ENCODE results near the gene MDK. TPM values are rescaled to one million over a fixed set of nuclear protein-coding genes. Genes with fewer than 3 reads are reported as not detected.

MDK gene
- total RNA-seq, 1 experiment from 2014 or later, result 286 TPM

DNA sequence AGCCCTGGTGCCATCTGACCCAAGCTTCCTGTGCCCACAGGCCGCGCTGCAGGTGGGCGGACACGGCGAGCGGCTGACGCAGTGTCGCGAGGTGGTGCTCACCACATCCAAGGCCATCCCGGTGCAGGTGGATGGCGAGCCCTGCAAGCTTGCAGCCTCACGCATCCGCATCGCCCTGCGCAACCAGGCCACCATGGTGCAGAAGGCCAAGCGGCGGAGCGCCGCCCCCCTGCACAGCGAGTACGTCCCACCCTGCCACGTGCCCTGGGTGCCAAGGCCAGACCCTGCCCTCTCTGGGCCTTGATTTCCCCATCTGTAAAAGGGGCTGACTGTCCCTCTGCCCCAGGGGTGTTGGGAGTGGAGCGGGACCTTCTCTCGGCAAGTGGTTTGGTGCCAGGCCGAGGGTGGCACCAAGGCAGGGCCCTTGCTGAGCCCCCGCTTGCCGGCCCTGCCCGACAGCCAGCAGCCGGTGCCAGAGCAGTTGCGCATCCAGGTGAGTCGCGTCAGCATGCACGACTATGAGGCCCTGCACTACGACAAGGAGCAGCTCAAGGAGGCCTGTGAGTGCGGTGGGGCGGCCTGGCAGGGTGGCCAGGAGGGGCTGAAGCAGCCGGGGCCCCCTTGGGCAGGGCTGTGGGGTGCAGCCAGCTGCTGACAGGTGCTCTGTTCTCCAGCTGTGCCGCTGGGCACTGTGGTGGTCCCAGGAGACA is 5.9 kb upstream of the MDK start:
- CTCF ChIA-PET, result no interaction called here
- no TSS peak for BruUV-seq (replicated peaks)
- Histone ChIP-seq H2AFZ (ENCODE audit: low read depth, low read length, poor library complexity, severe bottlenecking) (no peak overlapping the region), H3K36me3 (ENCODE audit: control insufficient read depth in 1 of 2, insufficient read depth in 2 of 2, low read length in 2 of 2) (peaks cover 2 to 4% of the 10 kb centered on the region in 2 experiments; a peak in 3 of 4 replicates), H3K27ac (ENCODE audit: low read depth, low read length) (no peak overlapping the region), H3K4me2 (ENCODE audit: low read length) (no peak overlapping the region), H3K4me3 (replicated peaks in 1 of 2; ENCODE audit: low read depth in 1 of 2, low read length in 2 of 2) (no peak overlapping the region), H3K9ac (ENCODE audit: low read length) (no peak overlapping the region), H3K9me3 (ENCODE audit: control insufficient read depth in 1 of 2, insufficient read depth in 1 of 2, low read depth in 1 of 2, low read length in 2 of 2) (no peaks in the 10 kb centered on the region), H3K79me2 (ENCODE audit: insufficient read depth, low read length) (no peaks in the 10 kb centered on the region), H3K9me2 (ENCODE audit: insufficient read depth) (no peaks in the 10 kb centered on the region), H4K20me1 (ENCODE audit: insufficient read depth) (no peaks in the 10 kb centered on the region), H3K27me3 (ENCODE audit: insufficient read depth, low read length) (no peaks in the 10 kb centered on the region), H3K4me1 (ENCODE audit: control insufficient read depth in 1 of 2, insufficient read depth in 2 of 2, low read length in 2 of 2) (peaks cover 4 to 16% of the 10 kb centered on the region in 2 experiments; a peak in 3 of 4 replicates)
- RAD21 ChIA-PET (ENCODE audit: low non-redundant PET in 1 of 2, low total read pairs in 2 of 2, uncharacterized antibody in 2 of 2, unreplicated experiment in 2 of 2), result no interaction called here
- TF ChIP-seq RAD21 (IDR thresholded peaks at IDR 0.05; ENCODE audit: low read depth) (no peak), ZFX (IDR thresholded peaks at IDR 0.05) (no peak), EZH2 (IDR thresholded peaks at IDR 0.05) (no peak), CEBPB (IDR thresholded peaks at IDR 0.05; ENCODE audit: low read depth) (no peak), EZH2phosphoT487 (IDR thresholded peaks at IDR 0.05; ENCODE audit: borderline replicate concordance) (no peak), CBX3 (IDR thresholded peaks at IDR 0.05; ENCODE audit: low read depth) (no peak), YY1 (IDR thresholded peaks at IDR 0.05; ENCODE audit: extremely low read depth, insufficient replicate concordance, low read depth, low read length) (no peak), TCF7L2 (IDR thresholded peaks at IDR 0.05; ENCODE audit: borderline replicate concordance, extremely low read depth, insufficient read depth, insufficient read length) (no peak), ELF1 (IDR thresholded peaks at IDR 0.05; ENCODE audit: borderline replicate concordance, low read depth) (no peak), EGR1 (IDR thresholded peaks at IDR 0.05; ENCODE audit: low read depth) (no peak), SRF (IDR thresholded peaks at IDR 0.05; ENCODE audit: low read depth) (no peak)
- TF ChIP-seq, protein P1, sequence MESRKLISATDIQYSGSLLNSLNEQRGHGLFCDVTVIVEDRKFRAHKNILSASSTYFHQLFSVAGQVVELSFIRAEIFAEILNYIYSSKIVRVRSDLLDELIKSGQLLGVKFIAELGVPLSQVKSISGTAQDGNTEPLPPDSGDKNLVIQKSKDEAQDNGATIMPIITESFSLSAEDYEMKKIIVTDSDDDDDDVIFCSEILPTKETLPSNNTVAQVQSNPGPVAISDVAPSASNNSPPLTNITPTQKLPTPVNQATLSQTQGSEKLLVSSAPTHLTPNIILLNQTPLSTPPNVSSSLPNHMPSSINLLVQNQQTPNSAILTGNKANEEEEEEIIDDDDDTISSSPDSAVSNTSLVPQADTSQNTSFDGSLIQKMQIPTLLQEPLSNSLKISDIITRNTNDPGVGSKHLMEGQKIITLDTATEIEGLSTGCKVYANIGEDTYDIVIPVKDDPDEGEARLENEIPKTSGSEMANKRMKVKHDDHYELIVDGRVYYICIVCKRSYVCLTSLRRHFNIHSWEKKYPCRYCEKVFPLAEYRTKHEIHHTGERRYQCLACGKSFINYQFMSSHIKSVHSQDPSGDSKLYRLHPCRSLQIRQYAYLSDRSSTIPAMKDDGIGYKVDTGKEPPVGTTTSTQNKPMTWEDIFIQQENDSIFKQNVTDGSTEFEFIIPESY (IDR thresholded peaks at IDR 0.05; ENCODE audit: extremely low read depth, insufficient replicate concordance, low read length), result no peak
- TF ChIP-seq, protein P2, sequence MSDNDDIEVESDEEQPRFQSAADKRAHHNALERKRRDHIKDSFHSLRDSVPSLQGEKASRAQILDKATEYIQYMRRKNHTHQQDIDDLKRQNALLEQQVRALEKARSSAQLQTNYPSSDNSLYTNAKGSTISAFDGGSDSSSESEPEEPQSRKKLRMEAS (IDR thresholded peaks at IDR 0.05), result no peak
- TF ChIP-seq, protein P3, sequence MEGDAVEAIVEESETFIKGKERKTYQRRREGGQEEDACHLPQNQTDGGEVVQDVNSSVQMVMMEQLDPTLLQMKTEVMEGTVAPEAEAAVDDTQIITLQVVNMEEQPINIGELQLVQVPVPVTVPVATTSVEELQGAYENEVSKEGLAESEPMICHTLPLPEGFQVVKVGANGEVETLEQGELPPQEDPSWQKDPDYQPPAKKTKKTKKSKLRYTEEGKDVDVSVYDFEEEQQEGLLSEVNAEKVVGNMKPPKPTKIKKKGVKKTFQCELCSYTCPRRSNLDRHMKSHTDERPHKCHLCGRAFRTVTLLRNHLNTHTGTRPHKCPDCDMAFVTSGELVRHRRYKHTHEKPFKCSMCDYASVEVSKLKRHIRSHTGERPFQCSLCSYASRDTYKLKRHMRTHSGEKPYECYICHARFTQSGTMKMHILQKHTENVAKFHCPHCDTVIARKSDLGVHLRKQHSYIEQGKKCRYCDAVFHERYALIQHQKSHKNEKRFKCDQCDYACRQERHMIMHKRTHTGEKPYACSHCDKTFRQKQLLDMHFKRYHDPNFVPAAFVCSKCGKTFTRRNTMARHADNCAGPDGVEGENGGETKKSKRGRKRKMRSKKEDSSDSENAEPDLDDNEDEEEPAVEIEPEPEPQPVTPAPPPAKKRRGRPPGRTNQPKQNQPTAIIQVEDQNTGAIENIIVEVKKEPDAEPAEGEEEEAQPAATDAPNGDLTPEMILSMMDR (IDR thresholded peaks at IDR 0.05 in 2 of 3, conservative IDR thresholded peaks at IDR 0.05 in 1 of 3; ENCODE audit: borderline replicate concordance in 1 of 3, insufficient read depth in 1 of 3, low read depth in 2 of 3, low read length in 2 of 3), result no peak
- DNase-seq (ENCODE audit: low read depth, low spot score), result no peak
- POLR2A ChIA-PET, result no interaction called here
- intact Hi-C loops (cut with micrococcal nuclease), result no loop called here
- no peak for ATAC-seq
